HG03139 (cell line): Measurements from ENCODE around the gene METTL23.

ENCODE experiments used
- ATAC-seq: cut with Tn5 transposase; IDR thresholded peaks from one replicate; pipeline ENCODE4 v1.9.1; 2021; ENCODE audit not compliant: unreplicated experiment

Gene METTL23

GRCh38 chr17:76755285-76755684, 28.6 kb downstream of the METTL23 start:
- no peak for ATAC-seq

GRCh38 chr17:76757256-76757655, 30.6 kb downstream of the METTL23 start:
- no peak for ATAC-seq

- ATAC-seq = no peak
Measured at GRCh38 chr17:76758570-76758969, 31.9 kb downstream of the METTL23 start.

GRCh38 chr17:76772842-76773525, 46.3 kb downstream of the METTL23 start:
- ATAC-seq = no peak

- ATAC-seq = no peak
Measured at GRCh38 chr17:76775021-76775600, 48.5 kb downstream of the METTL23 start.

GRCh38 chr17:76781056-76781982, 54.7 kb downstream of the METTL23 start:
- no peak for ATAC-seq

- no peak for ATAC-seq
Measured at GRCh38 chr17:76783146-76783545, 56.5 kb downstream of the METTL23 start.
